Right lobe of liver (tissue), 6 donors: Measurements from ENCODE around the gene ARG2. TPM values are rescaled to one million over a fixed set of nuclear protein-coding genes. Genes with fewer than 3 reads are reported as not detected.

ENCODE experiments used
- ATAC-seq, 4 donors: fragments of 200-7000 bp; cut with Tn5 transposase; one replicate each; pipeline ENCODE4 v1.9.1; 2020; ENCODE audit warnings: mild to moderate bottlenecking in 4 of 4, moderate library complexity in 4 of 4
- DNase-seq, 3 donors: peaks; one replicate each; pipeline ENCODE4 v3.0.0-alpha.2; 2020
- H3K27ac ChIP-seq, 3 donors: fragments of 200-600 bp; one replicate each; pipeline ENCODE4 v1.8.0; 2022
- H3K27me3 ChIP-seq, 2 donors: fragments of 200-600 bp; one replicate each; pipeline ENCODE4 v1.8.0; 2022
- H3K36me3 ChIP-seq, 4 donors: fragments of 200-600 bp; sonication (generic) in 1 of 4; one replicate each; pipeline versions ENCODE4 v1.5.1 to v1.8.0; 2017 to 2022; ENCODE audit warnings: control low read depth in 1 of 4
- H3K4me1 ChIP-seq, 4 donors: fragments of 200-600 bp; sonication (generic) in 1 of 4; one replicate each; pipeline versions ENCODE4 v1.5.1 to v1.8.0; 2017 to 2022; ENCODE audit warnings: control low read depth in 1 of 4
- H3K4me3 ChIP-seq, 3 donors: fragments of 200-600 bp; one replicate each; pipeline ENCODE4 v1.8.0; 2022
- H3K9me3 ChIP-seq, 4 donors: fragments of 200-600 bp; sonication (generic) in 1 of 4; one replicate each; pipeline versions ENCODE4 v1.5.1 to v1.8.0; 2017 to 2022; ENCODE audit warnings: control low read depth in 1 of 4
- CTCF ChIP-seq, 4 donors: fragments of 200-600 bp in 3 of 4; fragments of 450-650 bp in 1 of 4; IDR thresholded peaks; one replicate each; pipeline versions ENCODE4 v1.5.1 to v1.8.0; 2016 to 2022; ENCODE audit warnings: antibody characterized with exemption in 4 of 4, mild to moderate bottlenecking in 2 of 4
- POLR2A ChIP-seq: fragments of 450-650 bp; IDR thresholded peaks from one replicate; pipeline ENCODE4 v1.6.1; 2017; ENCODE audit warnings: antibody characterized with exemption, mild to moderate bottlenecking
- WGBS: methylation state at CpG from one replicate; pipeline ENCODE4 v1.1.6; 2018; ENCODE audit warnings: low coverage, low lambda C conversion rate; ENCODE audit not compliant: insufficient coverage; ENCODE audit errors: missing lambda C conversion rate; 5-methylcytosine and 5-hydroxymethylcytosine counted together
- intact Hi-C, 2 donors: fragments of 100-400 bp; cut with DNase I; formaldehyde crosslinking; loops; one replicate each; pipeline versions ENCODE4 v1.11.2 to v1.14.1; 2022
- total RNA-seq, 6 experiments: library from RNA; depleted of rRNA in 2 of 6; stranded (reverse); fragments of >200 nt in 2 of 6; fragmentation: NEBNext Ultra II Directional in 3 of 6; extraction: Animal tissue kit (Norgen Biotek cat#: 25700) in 3 of 6; gene quantifications; one replicate each; pipeline versions ENCODE4 v1.1.0 to v1.2.4, GENCODE V29; 2016 to 2023
- donor health status: DM: no; HTN: yes; CAD: no.
- donor health status: DM: no; HTN: no; CAD: no.
- donor health status: DM: no; HTN: no; CAD: no.
- donor health status: DM: no; HTN: yes; CAD: no.
- donor health status: DM: no; HTN: yes; CAD: no.

The ARG2 gene
- total RNA-seq, 6 experiments from 2014 or later: 0.92 to 3.3 (median 1.7) TPM; not detected in 1

GRCh38 chr14:67633451-67634147 lies 13.9 kb downstream of the ARG2 start:
- Histone ChIP-seq H3K27ac (no peak overlapping the region), H3K27me3 (no peaks in the 10 kb centered on the region), H3K4me3 (no peak overlapping the region), H3K9me3 (no peaks in the 10 kb centered on the region), H3K36me3 (no peaks in the 10 kb centered on the region), H3K4me1 (no peaks in the 10 kb centered on the region)
- intact Hi-C loops: no loop called here
- ATAC-seq (no peak), DNase-seq (no peak)
- no peak for TF ChIP-seq POLR2A
- no peak for TF ChIP-seq CTCF (IDR thresholded peaks at IDR 0.05)
- 89% methylated on average over 5 of the region's 5 CpGs for WGBS

GRCh38 chr14:67636361-67636919 lies 16.7 kb downstream of the ARG2 start:
- WGBS: 76% methylated on average over 3 of the region's 3 CpGs
- H3K4me3 ChIP-seq: no peak overlapping the region
- DNase-seq (no peak), ATAC-seq (peak in 2 of 4 donors; percentile 43 to 65)
- no peaks in the 10 kb centered on the region for H3K9me3 ChIP-seq
- no peaks in the 10 kb centered on the region for H3K27me3 ChIP-seq
- intact Hi-C loops: no loop called here
- H3K4me1 ChIP-seq: no peaks in the 10 kb centered on the region
- no peaks in the 10 kb centered on the region for H3K36me3 ChIP-seq
- no peak overlapping the region for H3K27ac ChIP-seq
- TF ChIP-seq CTCF (IDR thresholded peaks at IDR 0.05) (no peak), POLR2A (no peak)

- TF ChIP-seq CTCF (IDR thresholded peaks at IDR 0.05) (no peak), POLR2A (no peak)
Measured at GRCh38 chr14:67638642-67639041, 18.9 kb downstream of the ARG2 start.

GRCh38 chr14:67641480-67641879 lies 21.8 kb downstream of the ARG2 start:
- DNase-seq (no peak), ATAC-seq (no peak)
- intact Hi-C loops: no loop called here
- Histone ChIP-seq H3K4me1 (no peaks in the 10 kb centered on the region), H3K4me3 (no peak overlapping the region), H3K27me3 (no peaks in the 10 kb centered on the region), H3K36me3 (peaks cover 0 to 5% (median 0%) of the 10 kb centered on the region in 4 donors), H3K27ac (no peak overlapping the region), H3K9me3 (no peaks in the 10 kb centered on the region)
- WGBS: 100% methylated on average over 1 of the region's 1 CpG
- TF ChIP-seq CTCF (IDR thresholded peaks at IDR 0.05) (no peak), POLR2A (no peak)

More at GRCh38 chr14:67638642-67639041, 18.9 kb downstream of the ARG2 start:
- Histone ChIP-seq H3K4me3 (no peak overlapping the region), H3K27me3 (no peaks in the 10 kb centered on the region), H3K36me3 (no peaks in the 10 kb centered on the region), H3K27ac (no peak overlapping the region), H3K9me3 (no peaks in the 10 kb centered on the region), H3K4me1 (no peaks in the 10 kb centered on the region)
- intact Hi-C loops: no loop called here
- 81% methylated on average over 3 of the region's 3 CpGs for WGBS
- DNase-seq: no peak
- ATAC-seq: no peak
